HG02973 (cell line): ENCODE data around the gene CNTD1.

Experiments used
- ATAC-seq: cut with Tn5 transposase; IDR thresholded peaks from one replicate; pipeline ENCODE4 v1.9.1; 2021; ENCODE audit warnings: moderate library complexity; ENCODE audit not compliant: unreplicated experiment

Gene CNTD1

DNA sequence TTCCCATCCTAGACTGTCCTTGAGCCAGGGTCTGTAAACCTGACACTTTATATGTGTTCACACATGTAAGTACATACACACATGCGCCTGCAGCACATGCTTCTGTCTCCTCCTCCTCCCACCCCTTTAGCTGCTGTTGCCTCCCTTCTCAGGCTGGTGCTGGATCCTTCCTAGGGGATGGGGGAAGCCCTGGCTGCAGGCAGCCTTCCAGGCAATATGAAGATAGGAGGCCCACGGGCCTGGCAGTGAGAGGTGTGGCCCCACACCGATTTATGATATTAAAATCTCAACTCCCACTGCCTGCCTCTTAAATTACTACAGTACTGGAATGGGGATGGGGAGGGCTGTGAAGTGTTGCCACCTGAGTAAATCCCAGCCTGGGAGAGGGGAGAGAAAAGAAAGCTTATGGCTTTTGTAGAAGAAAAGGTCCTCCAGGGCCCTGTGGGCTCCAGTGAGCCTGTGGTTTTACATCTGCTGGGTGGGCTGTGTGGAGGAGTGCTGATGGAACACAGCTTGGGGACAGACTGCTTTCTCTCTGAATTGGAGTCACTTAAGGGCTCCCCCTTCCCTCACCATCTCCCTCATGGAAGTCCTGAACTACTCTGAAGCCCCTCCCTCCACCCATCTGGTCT lies 19.2 kb upstream of the CNTD1 start:
- no peak for ATAC-seq

DNA sequence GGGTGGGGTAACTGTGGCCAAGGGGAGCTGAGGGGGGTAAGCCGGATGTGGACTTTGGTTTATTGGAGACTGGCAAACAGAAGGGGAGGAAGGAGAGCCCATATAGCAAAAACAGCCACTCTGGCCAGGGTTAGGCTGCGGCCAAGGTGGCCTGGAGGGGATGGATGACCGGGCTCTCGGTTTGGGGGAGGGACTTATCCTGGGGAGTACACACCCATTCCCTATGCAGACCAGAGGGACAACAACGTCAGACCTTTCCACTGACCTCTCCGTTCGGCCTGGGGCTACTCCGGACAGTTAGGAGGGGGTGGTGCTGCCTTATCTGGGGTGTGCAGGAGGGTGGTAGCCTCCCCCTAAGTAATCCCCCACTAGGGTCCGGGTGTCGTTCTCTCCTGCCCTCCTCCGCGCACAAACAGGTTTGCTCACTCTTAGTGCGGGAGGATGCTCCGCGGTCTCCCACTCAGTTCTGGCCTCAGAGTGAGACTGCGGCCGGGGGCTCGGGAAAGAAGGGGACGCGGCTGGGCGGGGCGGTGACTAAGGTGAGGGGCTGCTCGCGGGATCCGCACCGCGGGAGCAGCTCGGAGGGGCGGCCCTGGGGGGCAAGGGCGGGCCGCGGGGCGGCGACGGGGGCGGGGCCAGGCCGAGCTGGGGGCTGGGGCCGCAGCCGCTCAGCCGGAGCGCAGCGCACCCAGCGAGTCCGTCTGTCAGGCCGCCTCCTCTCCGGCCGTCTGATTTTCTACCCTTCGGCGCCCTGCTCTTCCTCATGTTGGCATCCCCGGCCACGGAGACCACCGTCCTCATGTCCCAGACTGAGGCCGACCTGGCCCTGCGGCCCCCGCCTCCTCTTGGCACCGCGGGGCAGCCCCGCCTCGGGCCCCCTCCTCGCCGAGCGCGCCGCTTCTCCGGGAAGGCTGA lies 18.5 kb upstream of the CNTD1 start, which contains the start of gene WNK4:
Gene WNK4, plus strand, starts transcription at position 675 of the 915 bp plus-strand sequence. Its CDS starts 89 bp downstream, at position 764.
- no peak for ATAC-seq

- ATAC-seq = no peak
Observed at GRCh38 chr17:42780851-42781638, 17.6 kb upstream of the CNTD1 start.

DNA sequence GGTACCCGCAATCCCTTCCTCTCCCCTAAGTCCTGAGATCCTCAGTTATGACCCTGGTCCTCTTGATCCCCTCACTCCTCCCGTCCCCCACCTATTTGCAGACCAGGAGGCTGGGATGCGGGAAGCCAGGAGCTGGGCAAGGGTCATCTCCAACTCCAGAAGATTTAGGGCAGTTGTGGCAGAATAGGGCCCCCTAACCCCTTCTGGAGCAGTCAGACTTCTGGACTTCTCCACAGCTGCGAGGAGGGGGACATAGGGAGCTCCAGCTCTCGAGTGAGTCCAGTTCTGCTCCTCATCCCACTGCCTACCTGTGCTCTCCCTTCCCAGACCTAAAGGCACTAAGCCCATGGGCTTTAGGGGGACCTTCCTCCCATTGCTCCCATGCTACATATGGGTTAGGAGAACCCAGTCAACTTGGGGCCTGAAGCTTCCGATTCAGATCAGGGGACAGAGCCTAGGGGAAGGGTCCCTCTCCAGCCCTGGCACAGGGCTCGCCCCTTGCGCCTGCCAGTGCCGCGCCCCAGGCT lies 17.0 kb upstream of the CNTD1 start:
- ATAC-seq = no peak

GRCh38 chr17:42782166-42783061 lies 16.2 kb upstream of the CNTD1 start:
- no peak for ATAC-seq

- ATAC-seq = no peak
Observed at GRCh38 chr17:42783062-42783790, 15.4 kb upstream of the CNTD1 start.

- no peak for ATAC-seq
Observed at GRCh38 chr17:42783791-42784138, 14.9 kb upstream of the CNTD1 start.

- ATAC-seq = no peak
Observed at GRCh38 chr17:42784409-42784808, 14.3 kb upstream of the CNTD1 start.

DNA sequence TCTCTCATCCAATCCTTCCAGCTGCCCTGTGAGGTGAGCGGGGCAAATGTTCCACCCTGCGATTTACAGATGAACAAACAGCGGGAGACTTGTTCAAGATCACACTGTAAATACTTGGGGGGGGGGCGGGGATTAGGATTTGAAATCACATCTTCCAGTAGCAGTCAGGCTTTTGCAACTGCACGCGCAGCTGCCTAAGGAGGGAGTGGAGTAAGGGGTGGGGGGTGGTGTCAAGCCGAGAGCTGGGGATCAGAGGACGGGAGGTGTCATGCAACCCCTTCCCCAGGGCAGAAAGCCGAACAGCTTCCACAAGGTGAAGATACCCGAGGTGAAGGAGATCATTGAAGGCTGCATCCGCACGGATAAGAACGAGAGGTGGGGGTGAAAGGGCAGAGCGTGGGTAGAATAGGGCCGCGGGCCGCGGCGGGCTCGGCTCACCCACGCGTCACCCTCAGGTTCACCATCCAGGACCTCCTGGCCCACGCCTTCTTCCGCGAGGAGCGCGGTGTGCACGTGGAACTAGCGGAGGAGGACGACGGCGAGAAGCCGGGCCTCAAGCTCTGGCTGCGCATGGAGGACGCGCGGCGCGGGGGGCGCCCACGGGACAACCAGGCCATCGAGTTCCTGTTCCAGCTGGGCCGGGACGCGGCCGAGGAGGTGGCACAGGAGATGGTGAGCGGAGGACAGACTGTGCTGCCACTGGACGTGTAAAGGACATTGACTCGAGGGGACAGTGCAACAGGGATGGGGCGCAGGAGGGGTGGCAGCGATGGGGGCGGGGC lies 13.7 kb upstream of the CNTD1 start:
- ATAC-seq = no peak

GRCh38 chr17:42787266-42787665 lies 11.4 kb upstream of the CNTD1 start:
- ATAC-seq = no peak

- no peak for ATAC-seq
Observed at GRCh38 chr17:42791948-42792347, 6.7 kb upstream of the CNTD1 start.

- no peak for ATAC-seq
Observed at GRCh38 chr17:42792545-42792944, 6.1 kb upstream of the CNTD1 start.

GRCh38 chr17:42795061-42795460 lies 3.6 kb upstream of the CNTD1 start:
- ATAC-seq = no peak

DNA sequence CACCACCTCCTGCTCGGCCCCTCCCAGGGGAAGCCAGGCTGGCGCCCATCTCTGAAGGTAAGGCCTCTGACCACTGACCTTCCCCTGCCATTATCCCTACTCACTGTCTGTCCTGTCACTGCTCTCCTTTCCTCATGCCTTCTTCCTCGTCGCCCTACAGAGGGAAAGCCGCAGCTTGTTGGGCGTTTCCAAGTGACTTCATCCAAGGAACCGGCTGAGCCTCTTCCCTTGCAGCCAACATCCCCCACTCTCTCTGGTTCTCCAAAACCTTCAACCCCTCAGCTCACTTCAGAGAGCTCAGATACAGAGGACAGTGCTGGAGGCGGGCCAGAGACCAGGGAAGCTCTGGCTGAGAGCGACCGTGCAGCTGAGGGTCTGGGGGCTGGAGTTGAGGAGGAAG lies 3.2 kb upstream of the CNTD1 start:
- no peak for ATAC-seq

- no peak for ATAC-seq
Observed at GRCh38 chr17:42796066-42796758, 2.4 kb upstream of the CNTD1 start.

DNA sequence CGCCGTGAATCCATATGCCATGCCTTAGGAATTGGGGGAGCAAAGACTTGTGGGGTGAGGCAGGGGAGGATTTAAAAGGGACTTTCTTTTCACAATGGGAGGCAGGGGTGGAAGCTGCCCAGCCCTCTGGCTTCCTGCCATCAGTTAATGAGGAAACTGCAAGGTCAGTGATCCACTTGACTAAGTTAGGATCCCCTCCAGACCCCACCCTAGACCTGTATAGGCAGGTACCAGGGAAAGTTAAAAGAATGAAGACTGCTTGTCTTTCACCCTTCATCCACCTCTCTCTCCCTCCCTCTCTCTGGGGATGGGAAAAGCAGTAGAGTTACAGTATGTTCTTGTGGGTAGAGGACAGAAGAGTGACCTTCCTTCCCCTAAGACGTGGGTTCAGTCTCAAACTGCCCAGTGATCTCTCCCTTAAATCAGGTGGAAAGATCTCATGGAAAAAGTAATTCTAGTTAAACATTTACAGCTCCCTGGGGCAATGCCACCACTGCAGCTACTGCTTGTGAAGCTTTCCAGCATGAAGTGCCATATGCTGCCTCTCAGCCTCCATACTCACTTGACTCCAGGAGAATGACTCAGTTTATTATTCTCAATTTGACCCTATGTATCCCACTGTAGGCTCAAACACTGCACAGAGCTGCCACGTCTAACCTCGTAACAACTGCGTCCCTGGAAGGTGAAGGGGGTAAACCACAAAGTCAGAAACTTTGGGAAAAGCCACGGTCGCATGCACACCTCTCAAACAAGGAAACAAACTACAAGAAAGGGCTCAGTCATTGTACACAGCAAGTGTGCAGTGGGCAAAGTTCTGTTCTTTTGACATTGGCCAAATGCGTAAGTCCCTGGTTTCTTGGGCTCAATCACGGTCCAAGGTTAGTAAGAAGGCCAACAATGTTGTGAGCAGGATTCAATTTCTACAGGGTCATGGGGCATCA lies 1.3 kb upstream of the CNTD1 start:
- no peak for ATAC-seq

DNA sequence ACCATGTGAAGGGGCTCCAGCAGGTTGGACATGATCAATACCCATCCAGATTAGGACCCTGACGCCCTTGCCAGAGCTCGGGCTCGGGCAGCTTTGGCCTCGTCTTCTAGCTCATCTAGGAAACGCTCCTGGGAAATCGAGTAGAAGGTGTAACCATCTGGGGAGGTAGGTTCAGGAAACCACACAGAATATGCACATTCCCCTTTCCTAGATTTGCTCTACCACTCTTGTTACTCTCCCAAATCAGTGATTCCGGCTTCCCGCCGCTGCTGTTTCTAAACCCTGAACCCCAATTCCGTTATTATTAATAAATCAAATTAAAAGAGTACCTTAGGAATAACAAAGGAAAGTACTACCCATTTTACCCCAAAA lies 664 bp upstream of the CNTD1 start:
- ATAC-seq = no peak
